Fibroblast of lung (primary cell): ENCODE measurements around the gene MEIS2. TPM values are rescaled to one million over a fixed set of nuclear protein-coding genes. Genes with fewer than 3 reads are reported as not detected.

Source experiments
- DNase-seq, 2 donors: peaks; one replicate each; pipeline versions ENCODE4 v3.0.0 to v3.0.0-alpha.2; 2010; ENCODE audit warnings: low read depth in 2 of 2
- H2AFZ ChIP-seq: 2 replicates; pipeline ENCODE4 v1.5.1; 2012; ENCODE audit warnings: low read length, control low read depth, inconsistent platforms
- H3K27ac ChIP-seq: 2 replicates; pipeline ENCODE4 v1.5.1; 2011; ENCODE audit warnings: low read length, control low read depth; ENCODE audit not compliant: insufficient read depth
- H3K27me3 ChIP-seq: 2 replicates; pipeline ENCODE4 v1.5.1; 2011; ENCODE audit warnings: mild to moderate bottlenecking, low read length; ENCODE audit not compliant: control insufficient read depth, insufficient read depth
- H3K36me3 ChIP-seq: 2 replicates; pipeline ENCODE4 v1.5.1; 2011; ENCODE audit warnings: low read length; ENCODE audit not compliant: control insufficient read depth, insufficient read depth
- H3K4me1 ChIP-seq: 2 replicates; pipeline ENCODE4 v1.5.1; 2011; ENCODE audit warnings: low read length; ENCODE audit not compliant: control insufficient read depth, insufficient read depth; ENCODE audit errors: extremely low read depth
- H3K4me2 ChIP-seq: 2 replicates; pipeline ENCODE4 v1.5.1; 2011; ENCODE audit warnings: low read length, control low read depth; ENCODE audit not compliant: insufficient read depth; ENCODE audit errors: extremely low read depth
- H3K4me3 ChIP-seq, 4 experiments: fragments of 200-600 bp in 1 of 4; sonication (generic) in 1 of 4; replicated peaks in 1 of 4; 2 replicates each; pipeline ENCODE4 v1.5.1; 2011 to 2016; ENCODE audit warnings: low read length in 4 of 4, low read depth in 3 of 4, mild to moderate bottlenecking in 3 of 4, control low read depth in 2 of 4, inconsistent platforms in 1 of 4, mixed read lengths in 1 of 4; ENCODE audit not compliant: insufficient read depth in 1 of 4; ENCODE audit errors: control extremely low read depth in 1 of 4
- H3K79me2 ChIP-seq: 2 replicates; pipeline ENCODE4 v1.5.1; 2012; ENCODE audit warnings: mild to moderate bottlenecking, low read length, inconsistent platforms; ENCODE audit not compliant: control insufficient read depth, insufficient read depth
- H3K9ac ChIP-seq: 2 replicates; pipeline ENCODE4 v1.5.1; 2011; ENCODE audit warnings: mild to moderate bottlenecking, low read length, control low read depth; ENCODE audit not compliant: insufficient read depth
- H3K9me3 ChIP-seq: 2 replicates; pipeline ENCODE4 v1.5.1; 2012; ENCODE audit warnings: low read depth, low read length; ENCODE audit not compliant: control insufficient read depth, insufficient read depth
- H4K20me1 ChIP-seq: 2 replicates; pipeline ENCODE4 v1.5.1; 2011; ENCODE audit warnings: low read length; ENCODE audit not compliant: control insufficient read depth, insufficient read depth; ENCODE audit errors: extremely low read depth
- EZH2 ChIP-seq: IDR thresholded peaks from 2 replicates; pipeline ENCODE4 v1.5.1; 2012; ENCODE audit warnings: low read length, control low read depth, mild to moderate bottlenecking; ENCODE audit errors: missing control alignments
- polyA plus RNA-seq, 2 donors: library from polyadenylated mRNA; depleted of rRNA in 1 of 2; stranded (reverse) in 1 of 2; unstranded in 1 of 2; fragments of >200 nt; gene quantifications; 2 replicates each; pipeline ENCODE4 v1.2.1, GENCODE V29; 2011 to 2012; ENCODE audit warnings: missing spikeins in 1 of 2
- total RNA-seq: library from RNA; depleted of rRNA; stranded (reverse); fragments of >200 nt; gene quantifications from 2 replicates; pipeline ENCODE4 v1.2.1, GENCODE V29; 2014
- TF ChIP-seq, protein P1 (sequence below), 2 donors: IDR thresholded peaks in 1 of 2; conservative IDR thresholded peaks in 1 of 2; 1 replicate in 1 of 2; 2 replicates in 1 of 2; pipeline ENCODE4 v1.5.1; 2011 to 2012; ENCODE audit warnings: low read length in 2 of 2, control low read depth in 1 of 2, inconsistent platforms in 1 of 2, low read depth in 1 of 2, mild to moderate bottlenecking in 1 of 2

Gene MEIS2
- total and polyA plus RNA-seq, 2 donors (not counting 1 experiment from before 2014, with no cell fraction given) = 31.0 to 37.1 TPM

DNA sequence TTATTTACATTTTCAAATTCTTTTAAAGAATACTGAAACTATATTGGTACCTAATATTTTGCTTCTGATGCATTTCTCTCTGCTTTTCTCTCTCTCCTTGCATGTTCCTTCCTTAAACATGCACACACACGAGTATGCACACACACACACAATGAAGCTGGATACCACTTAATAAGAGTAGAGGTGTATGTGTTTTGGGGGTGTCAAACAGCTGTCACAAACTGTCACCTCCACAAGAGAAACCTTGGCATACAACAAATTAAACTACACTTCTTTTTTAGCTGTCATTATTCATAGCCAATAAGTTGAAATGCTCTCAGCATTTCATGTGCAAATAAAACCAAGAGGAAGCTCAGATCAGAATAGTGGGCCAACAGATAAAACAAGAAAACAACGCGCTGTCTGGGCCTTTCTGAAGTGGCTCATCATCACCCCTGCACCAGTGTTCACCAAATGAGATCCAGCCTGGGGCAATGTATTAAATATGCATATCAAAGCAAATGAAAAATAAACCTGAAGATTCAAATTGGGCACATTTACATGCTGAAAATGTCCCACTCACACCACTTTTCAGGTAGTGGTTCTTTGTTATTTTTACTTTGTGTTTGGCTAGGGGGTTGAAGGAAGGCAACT lies 9.7 kb downstream of the MEIS2 start:
- Histone ChIP-seq H3K9ac (no peak overlapping the region), H3K79me2 (peaks cover 51% of the 10 kb centered on the region), H3K27me3 (no peaks in the 10 kb centered on the region), H3K27ac (no peak overlapping the region), H3K36me3 (peaks cover 9% of the 10 kb centered on the region), H4K20me1 (no peaks in the 10 kb centered on the region), H3K4me3 (no peak overlapping the region), H2AFZ (no peak overlapping the region), H3K9me3 (no peaks in the 10 kb centered on the region), H3K4me1 (no peaks in the 10 kb centered on the region), H3K4me2 (no peak overlapping the region)
- DNase-seq = no peak
- TF ChIP-seq, protein P1, sequence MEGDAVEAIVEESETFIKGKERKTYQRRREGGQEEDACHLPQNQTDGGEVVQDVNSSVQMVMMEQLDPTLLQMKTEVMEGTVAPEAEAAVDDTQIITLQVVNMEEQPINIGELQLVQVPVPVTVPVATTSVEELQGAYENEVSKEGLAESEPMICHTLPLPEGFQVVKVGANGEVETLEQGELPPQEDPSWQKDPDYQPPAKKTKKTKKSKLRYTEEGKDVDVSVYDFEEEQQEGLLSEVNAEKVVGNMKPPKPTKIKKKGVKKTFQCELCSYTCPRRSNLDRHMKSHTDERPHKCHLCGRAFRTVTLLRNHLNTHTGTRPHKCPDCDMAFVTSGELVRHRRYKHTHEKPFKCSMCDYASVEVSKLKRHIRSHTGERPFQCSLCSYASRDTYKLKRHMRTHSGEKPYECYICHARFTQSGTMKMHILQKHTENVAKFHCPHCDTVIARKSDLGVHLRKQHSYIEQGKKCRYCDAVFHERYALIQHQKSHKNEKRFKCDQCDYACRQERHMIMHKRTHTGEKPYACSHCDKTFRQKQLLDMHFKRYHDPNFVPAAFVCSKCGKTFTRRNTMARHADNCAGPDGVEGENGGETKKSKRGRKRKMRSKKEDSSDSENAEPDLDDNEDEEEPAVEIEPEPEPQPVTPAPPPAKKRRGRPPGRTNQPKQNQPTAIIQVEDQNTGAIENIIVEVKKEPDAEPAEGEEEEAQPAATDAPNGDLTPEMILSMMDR (conservative IDR thresholded peaks at IDR 0.05 in 1 of 2, IDR thresholded peaks at IDR 0.05 in 1 of 2; ENCODE audit: low read depth in 1 of 2, low read length in 2 of 2) = no peak
- TF ChIP-seq EZH2 = no peak

DNA sequence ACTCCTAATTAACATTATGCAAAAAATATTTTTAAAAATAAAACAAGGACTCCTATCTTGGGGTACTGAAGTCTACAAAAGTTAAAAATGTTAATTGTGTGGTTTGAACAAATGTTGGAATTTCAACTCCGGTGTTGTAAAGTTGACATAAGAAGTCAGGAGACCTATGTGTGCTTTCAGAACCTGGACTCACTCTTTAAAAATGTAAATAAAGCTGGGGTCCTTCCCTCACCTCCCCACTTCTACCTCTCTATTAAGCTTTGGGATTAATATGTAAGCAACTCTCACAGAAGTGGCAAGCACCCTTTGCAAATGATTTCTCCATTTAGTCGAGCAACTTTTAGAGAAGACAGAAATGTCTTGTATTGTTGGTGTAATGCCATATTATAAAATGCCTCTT lies 11.9 kb downstream of the MEIS2 start:
- Histone ChIP-seq H3K79me2 (peaks cover 43% of the 10 kb centered on the region), H3K9ac (no peak overlapping the region), H3K27ac (no peak overlapping the region), H3K4me3 (no peak overlapping the region), H3K4me2 (no peak overlapping the region), H2AFZ (no peak overlapping the region), H3K27me3 (no peaks in the 10 kb centered on the region), H3K36me3 (peaks cover 2% of the 10 kb centered on the region), H3K4me1 (no peaks in the 10 kb centered on the region), H3K9me3 (no peaks in the 10 kb centered on the region), H4K20me1 (no peaks in the 10 kb centered on the region)
- no peak for DNase-seq
- no peak for TF ChIP-seq EZH2
- TF ChIP-seq, protein P1 (conservative IDR thresholded peaks at IDR 0.05 in 1 of 2, IDR thresholded peaks at IDR 0.05 in 1 of 2; ENCODE audit: low read depth in 1 of 2, low read length in 2 of 2) = no peak

DNA sequence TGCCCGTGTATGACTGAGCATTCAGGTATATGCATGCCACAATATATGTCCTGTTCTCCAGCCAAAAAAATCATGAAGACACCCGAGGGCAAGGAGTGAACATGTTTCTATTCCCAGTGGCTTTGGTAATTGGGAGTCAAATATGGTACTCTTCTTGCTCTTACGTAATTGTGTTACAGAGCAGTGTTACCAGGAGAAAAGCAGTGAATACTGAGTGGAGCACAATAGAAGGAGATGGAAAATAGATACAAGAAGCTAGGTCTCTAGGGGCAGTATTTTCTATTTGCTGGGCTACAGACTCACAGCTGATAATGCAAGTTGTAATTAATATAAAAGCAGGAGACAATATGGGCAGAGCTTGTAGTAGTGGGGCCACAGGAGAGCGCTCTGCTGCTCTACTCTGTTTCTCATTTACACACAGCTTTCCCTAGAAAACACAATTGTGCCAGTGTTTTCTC lies 13.2 kb downstream of the MEIS2 start:
- H3K9me3 ChIP-seq = no peaks in the 10 kb centered on the region
- no peak overlapping the region for H3K4me2 ChIP-seq
- no peak overlapping the region for H3K27ac ChIP-seq
- H3K36me3 ChIP-seq = peaks cover 2% of the 10 kb centered on the region
- no peaks in the 10 kb centered on the region for H4K20me1 ChIP-seq
- no peak overlapping the region for H3K9ac ChIP-seq
- H3K4me3 ChIP-seq = no peak overlapping the region
- H3K4me1 ChIP-seq = no peaks in the 10 kb centered on the region
- no peak for DNase-seq
- TF ChIP-seq, protein P1 (conservative IDR thresholded peaks at IDR 0.05 in 1 of 2, IDR thresholded peaks at IDR 0.05 in 1 of 2; ENCODE audit: low read depth in 1 of 2, low read length in 2 of 2) = no peak
- no peak for TF ChIP-seq EZH2
- peaks cover 36% of the 10 kb centered on the region for H3K79me2 ChIP-seq
- no peak overlapping the region for H2AFZ ChIP-seq
- H3K27me3 ChIP-seq = no peaks in the 10 kb centered on the region
